IMR-90 (cell line): ENCODE results near the gene EPS8. TPM values are rescaled to one million over a fixed set of nuclear protein-coding genes. Genes with fewer than 3 reads are reported as not detected.

ENCODE experiments used
- ATAC-seq: fragments of 200-7000 bp; cut with Tn5 transposase; 2 replicates; pipeline ENCODE4 v1.9.1; 2020; ENCODE audit warnings: low read depth, mild to moderate bottlenecking, moderate library complexity
- BruUV-seq: library from RNA; stranded (reverse); fragments of 400-500 nt; replicated peaks from 2 replicates; lab custom pipeline; 2021; lab: Mats Ljungman, UMichigan
- CTCF ChIA-PET: fragments of 300-600 bp; formaldehyde crosslinking; extraction: SDS; loops from one replicate; lab custom pipeline; 2021; ENCODE audit warnings: antibody characterized with exemption; lab: Yijun Ruan, JAX
- POLR2A ChIA-PET: fragments of 300-600 bp; sonication (Branson Sonifier 250); formaldehyde crosslinking; loops from one replicate; lab custom pipeline; 2022; ENCODE audit warnings: antibody characterized with exemption; ENCODE audit not compliant: unreplicated experiment; lab: Charles Lee
- DNase-seq: peaks from one replicate; pipeline ENCODE4 v3.0.0; 2013
- H2AFZ ChIP-seq: replicated peaks from 2 replicates; pipeline ENCODE3; 2013; ENCODE audit warnings: low read length, mild to moderate bottlenecking; ENCODE audit not compliant: poor library complexity
- H2AK5ac ChIP-seq: 2 replicates; pipeline ENCODE4 v1.6.1; 2013; ENCODE audit warnings: low read depth, low read length, inconsistent platforms
- H2AK9ac ChIP-seq: replicated peaks from 2 replicates; pipeline ENCODE3; 2013; ENCODE audit warnings: mild to moderate bottlenecking, low read depth, low read length, moderate library complexity; ENCODE audit not compliant: poor library complexity
- H2BK120ac ChIP-seq: 2 replicates; pipeline ENCODE4 v1.6.1; 2013; ENCODE audit warnings: low read depth, low read length, inconsistent platforms
- H2BK15ac ChIP-seq: 3 replicates; pipeline ENCODE4 v1.6.1; 2013; ENCODE audit warnings: low read depth, low read length, inconsistent platforms
- H2BK20ac ChIP-seq: 2 replicates; pipeline ENCODE4 v1.6.1; 2013; ENCODE audit warnings: low read depth, mild to moderate bottlenecking, inconsistent platforms, low read length, moderate library complexity
- H2BK5ac ChIP-seq: 2 replicates; pipeline ENCODE4 v1.6.1; 2013; ENCODE audit warnings: mild to moderate bottlenecking, low read depth, low read length, inconsistent platforms; ENCODE audit not compliant: poor library complexity, severe bottlenecking
- H3K14ac ChIP-seq: replicated peaks from 2 replicates; pipeline ENCODE4 v1.6.1; 2013; ENCODE audit warnings: low read depth, low read length, inconsistent platforms
- H3K18ac ChIP-seq: 2 replicates; pipeline ENCODE4 v1.6.1; 2013; ENCODE audit warnings: low read depth, low read length, control low read depth
- H3K23ac ChIP-seq: 2 replicates; pipeline ENCODE4 v1.6.1; 2013; ENCODE audit warnings: low read depth, low read length, inconsistent platforms
- H3K27ac ChIP-seq: 2 replicates; pipeline ENCODE4 v1.5.1; 2013; ENCODE audit warnings: mild to moderate bottlenecking, control low read depth, low read length; ENCODE audit not compliant: insufficient read depth
- H3K27me3 ChIP-seq: 2 replicates; pipeline ENCODE4 v1.6.1; 2013; ENCODE audit warnings: low read length; ENCODE audit not compliant: control insufficient read depth, insufficient read depth
- H3K36me3 ChIP-seq: 2 replicates; pipeline ENCODE4 v1.6.1; 2013; ENCODE audit warnings: low read length, mixed read lengths; ENCODE audit not compliant: control insufficient read depth, insufficient read depth
- H3K4ac ChIP-seq: 2 replicates; pipeline ENCODE4 v1.6.1; 2013; ENCODE audit warnings: low read depth, low read length, inconsistent platforms
- H3K4me1 ChIP-seq: 2 replicates; pipeline ENCODE4 v1.6.1; 2013; ENCODE audit warnings: low read length, mixed read lengths; ENCODE audit not compliant: control insufficient read depth, insufficient read depth
- H3K4me2 ChIP-seq: 2 replicates; pipeline ENCODE4 v1.6.1; 2013; ENCODE audit warnings: low read depth, mild to moderate bottlenecking, control low read depth, low read length, moderate library complexity
- H3K4me3 ChIP-seq: 2 replicates; pipeline ENCODE4 v1.5.1; 2013; ENCODE audit warnings: low read depth, mild to moderate bottlenecking, control low read depth, low read length, moderate library complexity; ENCODE audit not compliant: insufficient read depth
- H3K56ac ChIP-seq: 2 replicates; pipeline ENCODE4 v1.6.1; 2013; ENCODE audit warnings: low read length, inconsistent platforms; ENCODE audit not compliant: insufficient read depth; ENCODE audit errors: extremely low read depth
- H3K79me1 ChIP-seq, 2 experiments: 2 replicates each; pipeline ENCODE4 v1.6.1; 2013; ENCODE audit warnings: low read length in 2 of 2, inconsistent platforms in 1 of 2, low read depth in 1 of 2
- H3K9ac ChIP-seq: 2 replicates; pipeline ENCODE4 v1.6.1; 2013; ENCODE audit warnings: low read depth, low read length, control low read depth
- H3K9me1 ChIP-seq: 2 replicates; pipeline ENCODE4 v1.6.1; 2013; ENCODE audit warnings: low read length, inconsistent platforms; ENCODE audit not compliant: insufficient read depth
- H3K9me3 ChIP-seq: 2 replicates; pipeline ENCODE4 v1.6.1; 2013; ENCODE audit warnings: low read length; ENCODE audit not compliant: control insufficient read depth, insufficient read depth
- H4K20me1 ChIP-seq: 2 replicates; pipeline ENCODE4 v1.6.1; 2013; ENCODE audit warnings: low read length, inconsistent platforms; ENCODE audit not compliant: insufficient read depth
- H4K5ac ChIP-seq: 2 replicates; pipeline ENCODE4 v1.6.1; 2013; ENCODE audit warnings: mild to moderate bottlenecking, low read depth, low read length, control low read depth
- H4K8ac ChIP-seq, 2 experiments: 2 replicates each; pipeline ENCODE4 v1.6.1; 2013; ENCODE audit warnings: low read depth in 2 of 2, low read length in 2 of 2, control low read depth in 1 of 2, inconsistent platforms in 1 of 2
- H4K91ac ChIP-seq: 2 replicates; pipeline ENCODE4 v1.6.1; 2013; ENCODE audit warnings: low read depth, low read length, inconsistent platforms; ENCODE audit not compliant: insufficient read depth
- BHLHE40 ChIP-seq: fragments of 150-350 bp; IDR thresholded peaks from 2 replicates; pipeline ENCODE4 v1.6.1; 2016; ENCODE audit warnings: mild to moderate bottlenecking, low read depth, low read length
- MAFK ChIP-seq: IDR thresholded peaks from 2 replicates; pipeline ENCODE4 v1.6.1; 2012; ENCODE audit warnings: low read depth, low read length, improper control_type of control experiment
- MXI1 ChIP-seq: IDR thresholded peaks from 2 replicates; pipeline ENCODE4 v1.6.1; 2012; ENCODE audit warnings: low read depth, mild to moderate bottlenecking, low read length, moderate library complexity, borderline replicate concordance
- POLR2A ChIP-seq: IDR thresholded peaks from 2 replicates; pipeline ENCODE4 v1.6.1; 2012; ENCODE audit warnings: mild to moderate bottlenecking, low read depth, low read length
- RAD21 ChIP-seq: IDR thresholded peaks from 2 replicates; pipeline ENCODE4 v1.6.1; 2012; ENCODE audit warnings: low read length, improper control_type of control experiment
- RCOR1 ChIP-seq: IDR thresholded peaks from 2 replicates; pipeline ENCODE4 v1.6.1; 2012; ENCODE audit warnings: mild to moderate bottlenecking, low read length, improper control_type of control experiment; ENCODE audit not compliant: insufficient replicate concordance
- RFX5 ChIP-seq: IDR thresholded peaks from 2 replicates; pipeline ENCODE4 v1.8.0; 2012; ENCODE audit warnings: low read depth, mild to moderate bottlenecking, low read length, moderate library complexity
- SMC3 ChIP-seq: fragments of 150-350 bp; IDR thresholded peaks from 2 replicates; pipeline ENCODE4 v1.6.1; 2016; ENCODE audit warnings: low read depth, mild to moderate bottlenecking, antibody characterized with exemption, low read length, moderate library complexity
- WGBS, 2 experiments: methylation state at CpG; one replicate each; pipeline versions ENCODE4 v1.1.5 to v1.1.7; 2013; ENCODE audit warnings: missing lambda C conversion rate in 2 of 2; ENCODE audit not compliant: insufficient read length in 1 of 2; ENCODE audit errors: extremely low coverage in 2 of 2; 5-methylcytosine and 5-hydroxymethylcytosine counted together
- dilution Hi-C: fragments of 300-500 bp; cut with HindIII; formaldehyde crosslinking; loops from one replicate; pipeline ENCODE4 v1.14.3; 2018; ENCODE audit warnings: low sequenced_read_pairs; ENCODE audit not compliant: unreplicated experiment
- in situ Hi-C: fragments of 300-500 bp; cut with MboI; formaldehyde crosslinking; loops from 3 replicates; pipeline ENCODE4 v1.14.3; 2019; ENCODE audit warnings: low sequenced_read_pairs, inconsistent platforms, mixed read lengths
- intact Hi-C: fragments of 100-400 bp; cut with micrococcal nuclease; formaldehyde crosslinking; loops from 2 replicates; pipeline ENCODE4 v1.10.0; 2022
- polyA plus RNA-seq, 3 experiments: library from polyadenylated mRNA; depleted of rRNA; stranded (reverse); fragments of >200 nt; gene quantifications; 2 replicates each; pipeline ENCODE4 v1.2.3, GENCODE V29; 2012; ENCODE audit warnings: low replicate concordance in 1 of 3
- total RNA-seq: library from RNA; depleted of rRNA; stranded (reverse); fragments of >200 nt; gene quantifications from 2 replicates; pipeline ENCODE4 v1.2.3, GENCODE V29; 2012
- TF ChIP-seq, protein P1 (sequence below): fragments of 150-350 bp; IDR thresholded peaks from 2 replicates; pipeline ENCODE4 v1.6.1; 2016; ENCODE audit warnings: low read depth, mild to moderate bottlenecking, low read length, moderate library complexity, borderline replicate concordance
- TF ChIP-seq, protein P2 (sequence below): conservative IDR thresholded peaks from 2 replicates; pipeline ENCODE4 v1.5.1; 2012; ENCODE audit warnings: mild to moderate bottlenecking, low read depth, low read length, improper control_type of control experiment

EPS8 gene
- total and polyA plus RNA-seq, 2 of the 4 experiments (the other 2 are of a cell fraction): 45.1 to 104 TPM

DNA sequence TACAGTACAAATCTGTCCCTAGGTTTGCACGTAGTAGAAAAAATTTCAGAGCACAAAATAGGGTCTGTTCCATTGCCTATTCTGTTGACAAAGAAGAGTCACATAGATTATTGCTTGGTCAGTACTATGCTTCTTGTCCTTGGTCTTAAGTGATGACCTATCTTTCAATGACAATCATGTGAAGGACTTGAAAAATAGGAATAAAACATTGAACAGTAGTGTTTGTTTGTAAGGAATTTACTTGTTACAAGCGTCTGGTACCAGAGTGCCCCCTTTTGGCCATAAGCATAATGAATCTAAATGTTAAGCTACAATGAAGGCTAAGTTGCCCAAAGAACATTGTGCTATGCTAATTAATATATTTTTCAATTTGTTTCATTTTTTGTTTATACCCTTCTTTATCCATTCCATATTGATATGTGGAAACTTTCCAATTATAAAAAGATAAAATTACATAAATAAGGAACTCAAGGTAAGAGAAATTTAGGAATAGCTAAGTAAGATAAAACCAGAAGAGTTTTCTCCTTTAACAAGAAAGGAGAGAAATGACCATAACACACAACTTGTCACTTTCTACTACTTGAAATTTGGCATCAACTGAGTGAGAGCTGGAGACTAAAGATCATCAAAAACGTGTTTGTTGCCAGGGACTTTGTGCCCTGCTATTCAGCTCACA lies 204.7 kb downstream of the EPS8 start:
- peak; percentile 86 for TF ChIP-seq RAD21
- no peak for TF ChIP-seq RFX5
- TF ChIP-seq MAFK: no peak
- TF ChIP-seq SMC3: peak; percentile 81
- no peak for TF ChIP-seq POLR2A
- no peak for TF ChIP-seq MXI1
- TF ChIP-seq, protein P1, sequence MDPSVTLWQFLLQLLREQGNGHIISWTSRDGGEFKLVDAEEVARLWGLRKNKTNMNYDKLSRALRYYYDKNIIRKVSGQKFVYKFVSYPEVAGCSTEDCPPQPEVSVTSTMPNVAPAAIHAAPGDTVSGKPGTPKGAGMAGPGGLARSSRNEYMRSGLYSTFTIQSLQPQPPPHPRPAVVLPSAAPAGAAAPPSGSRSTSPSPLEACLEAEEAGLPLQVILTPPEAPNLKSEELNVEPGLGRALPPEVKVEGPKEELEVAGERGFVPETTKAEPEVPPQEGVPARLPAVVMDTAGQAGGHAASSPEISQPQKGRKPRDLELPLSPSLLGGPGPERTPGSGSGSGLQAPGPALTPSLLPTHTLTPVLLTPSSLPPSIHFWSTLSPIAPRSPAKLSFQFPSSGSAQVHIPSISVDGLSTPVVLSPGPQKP: no peak
- TF ChIP-seq, protein P2, sequence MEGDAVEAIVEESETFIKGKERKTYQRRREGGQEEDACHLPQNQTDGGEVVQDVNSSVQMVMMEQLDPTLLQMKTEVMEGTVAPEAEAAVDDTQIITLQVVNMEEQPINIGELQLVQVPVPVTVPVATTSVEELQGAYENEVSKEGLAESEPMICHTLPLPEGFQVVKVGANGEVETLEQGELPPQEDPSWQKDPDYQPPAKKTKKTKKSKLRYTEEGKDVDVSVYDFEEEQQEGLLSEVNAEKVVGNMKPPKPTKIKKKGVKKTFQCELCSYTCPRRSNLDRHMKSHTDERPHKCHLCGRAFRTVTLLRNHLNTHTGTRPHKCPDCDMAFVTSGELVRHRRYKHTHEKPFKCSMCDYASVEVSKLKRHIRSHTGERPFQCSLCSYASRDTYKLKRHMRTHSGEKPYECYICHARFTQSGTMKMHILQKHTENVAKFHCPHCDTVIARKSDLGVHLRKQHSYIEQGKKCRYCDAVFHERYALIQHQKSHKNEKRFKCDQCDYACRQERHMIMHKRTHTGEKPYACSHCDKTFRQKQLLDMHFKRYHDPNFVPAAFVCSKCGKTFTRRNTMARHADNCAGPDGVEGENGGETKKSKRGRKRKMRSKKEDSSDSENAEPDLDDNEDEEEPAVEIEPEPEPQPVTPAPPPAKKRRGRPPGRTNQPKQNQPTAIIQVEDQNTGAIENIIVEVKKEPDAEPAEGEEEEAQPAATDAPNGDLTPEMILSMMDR: peak; percentile 90
- TF ChIP-seq BHLHE40: no peak
- TF ChIP-seq RCOR1: no peak
- no peak overlapping the region for H4K8ac ChIP-seq
- H3K23ac ChIP-seq: no peak overlapping the region
- no peak overlapping the region for H3K18ac ChIP-seq
- H3K4me2 ChIP-seq: no peak overlapping the region
- no peak overlapping the region for H3K4ac ChIP-seq
- no TSS peak for BruUV-seq
- H3K9me3 ChIP-seq: peaks cover 2% of the 10 kb centered on the region
- 100% methylated on average over 1 of the region's 3 CpGs; no CpG with 5 or more reads in 1 of the 2 experiments for WGBS, 2 experiments
- H3K27me3 ChIP-seq: peaks cover 2% of the 10 kb centered on the region; the same call in 1 of the 2 replicates
- no peak overlapping the region for H4K91ac ChIP-seq
- peaks cover 2% of the 10 kb centered on the region; the same call in 1 of the 2 replicates for H3K4me1 ChIP-seq
- no peaks in the 10 kb centered on the region for H4K20me1 ChIP-seq
- H3K36me3 ChIP-seq: no peaks in the 10 kb centered on the region
- H2AK9ac ChIP-seq: no peak overlapping the region
- H2BK5ac ChIP-seq: no peak overlapping the region
- ATAC-seq (peak; percentile 81), DNase-seq (peak; percentile 83)
- intact Hi-C loops (loop anchor here (1.0 to 10.0 kb wide), 4 partner anchors 52 to 430 kb away; no protein-coding TSS in a partner anchor), dilution Hi-C loops (no loop called here), in situ Hi-C loops (loop anchor here (5.0 kb wide), 1 partner anchor 52 kb away; no protein-coding TSS in a partner anchor)
- H2BK120ac ChIP-seq: no peak overlapping the region
- no peaks in the 10 kb centered on the region for H3K9me1 ChIP-seq
- no peak overlapping the region for H2AFZ ChIP-seq
- H2AK5ac ChIP-seq: 0 out of 2 replicates have a peak overlapping the region, but pooled peaks have one; percentile 4
- H3K79me1 ChIP-seq: no peaks in the 10 kb centered on the region
- H2BK20ac ChIP-seq: no peak overlapping the region
- H3K27ac ChIP-seq: no peak overlapping the region
- H3K4me3 ChIP-seq: no peak overlapping the region
- POLR2A ChIA-PET: interaction anchor here (0.6 kb wide), 1 partner anchor 15 kb away, joined by 3 read pairs; no protein-coding TSS in a partner anchor
- H2BK15ac ChIP-seq: no peak overlapping the region
- no peak overlapping the region for H3K56ac ChIP-seq
- CTCF ChIA-PET: interaction anchor here (0.5 to 2.4 kb wide), 24 partner anchors 9 to 1369 kb away, joined by 3 to 20 read pairs (median 3); no protein-coding TSS in a partner anchor
- H3K9ac ChIP-seq: no peak overlapping the region
- H3K14ac ChIP-seq: no peak overlapping the region
- no peak overlapping the region for H4K5ac ChIP-seq
